Measurements from ENCODE around the gene RNF224. TPM values are rescaled to one million over a fixed set of nuclear protein-coding genes. Genes with fewer than 3 reads are reported as not detected.
A peak's percentile ranks its signal among the peaks of the same experiment; 100 is the strongest.

Gene RNF224
- total RNA-seq, 4 donors from 2014 or later: 0.34 to 2.0 (median 1.1) TPM

DNA sequence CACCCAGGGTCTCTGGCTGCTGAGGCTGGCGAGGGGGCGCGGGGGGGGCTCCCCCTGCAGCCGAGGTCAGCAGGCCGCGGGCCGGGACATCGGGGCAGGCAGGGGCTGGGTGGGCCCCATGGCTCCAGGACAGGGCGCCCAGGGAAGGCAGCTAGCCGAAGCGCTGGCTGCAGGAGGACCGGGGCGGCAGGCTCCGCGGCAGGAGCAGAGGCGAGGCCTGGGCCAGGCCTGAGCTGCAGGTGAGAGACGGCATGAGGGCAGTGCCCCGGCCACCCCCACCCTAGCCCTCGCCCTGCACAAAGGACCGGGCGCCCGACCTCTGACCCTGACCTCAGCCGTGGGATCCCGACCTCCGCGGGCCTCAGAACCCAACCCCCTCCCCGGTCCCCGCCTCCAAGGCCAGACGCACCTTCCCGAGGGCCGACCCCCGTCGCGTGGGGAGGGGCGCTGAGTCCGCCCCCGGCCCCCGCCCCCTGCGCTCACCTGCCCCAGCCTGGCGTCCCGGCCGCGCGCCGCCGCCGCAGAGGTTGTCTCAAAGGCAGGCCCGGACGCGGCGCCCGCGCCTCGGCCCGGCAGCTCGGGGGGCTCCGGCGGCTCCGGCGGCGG lies 5.7 kb upstream of the RNF224 start:
- no peak for DNase-seq (ENCODE audit: low spot score in 2 of 2)
- Histone ChIP-seq H3K27ac (peak overlapping the region; percentile 60), H3K9me3 (no peaks in the 10 kb centered on the region), H3K4me1 (peaks cover 66% of the 10 kb centered on the region), H3K4me3 (peak overlapping the region; percentile 63), H3K36me3 (no peaks in the 10 kb centered on the region), H3K27me3 (no peaks in the 10 kb centered on the region)
- TF ChIP-seq EP300 (IDR thresholded peaks at IDR 0.05): no peak
- TF ChIP-seq, protein P1, sequence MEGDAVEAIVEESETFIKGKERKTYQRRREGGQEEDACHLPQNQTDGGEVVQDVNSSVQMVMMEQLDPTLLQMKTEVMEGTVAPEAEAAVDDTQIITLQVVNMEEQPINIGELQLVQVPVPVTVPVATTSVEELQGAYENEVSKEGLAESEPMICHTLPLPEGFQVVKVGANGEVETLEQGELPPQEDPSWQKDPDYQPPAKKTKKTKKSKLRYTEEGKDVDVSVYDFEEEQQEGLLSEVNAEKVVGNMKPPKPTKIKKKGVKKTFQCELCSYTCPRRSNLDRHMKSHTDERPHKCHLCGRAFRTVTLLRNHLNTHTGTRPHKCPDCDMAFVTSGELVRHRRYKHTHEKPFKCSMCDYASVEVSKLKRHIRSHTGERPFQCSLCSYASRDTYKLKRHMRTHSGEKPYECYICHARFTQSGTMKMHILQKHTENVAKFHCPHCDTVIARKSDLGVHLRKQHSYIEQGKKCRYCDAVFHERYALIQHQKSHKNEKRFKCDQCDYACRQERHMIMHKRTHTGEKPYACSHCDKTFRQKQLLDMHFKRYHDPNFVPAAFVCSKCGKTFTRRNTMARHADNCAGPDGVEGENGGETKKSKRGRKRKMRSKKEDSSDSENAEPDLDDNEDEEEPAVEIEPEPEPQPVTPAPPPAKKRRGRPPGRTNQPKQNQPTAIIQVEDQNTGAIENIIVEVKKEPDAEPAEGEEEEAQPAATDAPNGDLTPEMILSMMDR (IDR thresholded peaks at IDR 0.05): no peak
- TF ChIP-seq POLR2AphosphoS5 (IDR thresholded peaks at IDR 0.05): no peak
- TF ChIP-seq POLR2A (IDR thresholded peaks at IDR 0.05): no peak
- no CpG with 5 or more reads among the region's 61 CpGs for WGBS

DNA sequence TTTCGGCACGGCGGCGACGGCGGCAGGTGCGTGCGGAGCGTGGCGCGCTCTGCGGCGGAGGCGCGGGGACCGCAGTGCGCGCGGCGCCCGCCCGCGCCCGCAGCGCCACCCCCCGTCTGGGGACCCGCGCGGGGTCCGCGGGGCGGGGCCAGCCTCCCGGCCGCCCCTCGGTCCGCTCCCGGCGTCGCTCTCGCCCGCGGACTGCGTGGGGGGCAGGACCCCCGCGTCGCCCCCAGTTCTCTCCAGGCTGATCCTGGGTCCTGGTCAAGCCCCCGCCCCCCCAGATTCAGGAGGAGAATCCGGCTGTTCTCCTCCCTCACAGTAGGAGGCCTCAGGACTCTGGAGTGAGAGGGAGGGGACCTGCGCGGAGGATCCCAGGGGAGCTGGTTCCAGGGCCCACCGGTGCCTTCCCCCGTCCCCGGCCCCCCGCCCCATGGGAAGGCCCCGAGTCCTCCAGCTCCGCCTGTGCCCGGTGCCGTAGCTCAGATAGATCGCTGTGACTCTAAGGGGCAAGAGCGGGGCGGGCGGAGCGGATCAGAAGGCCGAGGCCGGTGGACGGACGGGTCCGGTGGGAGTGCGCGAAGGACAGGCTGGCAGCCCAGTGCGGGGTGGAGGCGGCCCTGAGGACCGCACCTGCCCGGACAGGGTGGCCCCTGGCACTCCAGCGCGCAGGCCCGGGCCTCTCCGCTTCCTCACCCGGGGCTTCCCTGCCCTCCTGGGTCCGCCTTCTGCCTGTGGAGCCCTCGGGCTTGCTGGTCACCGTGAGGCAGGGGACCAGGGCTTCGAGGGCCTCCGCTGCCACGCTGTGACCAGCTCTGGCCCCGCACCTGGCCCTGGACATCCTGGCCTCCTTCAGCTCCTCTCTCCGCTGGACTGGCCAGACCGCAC lies 4.9 kb upstream of the RNF224 start, which contains the start of gene RNF208:
Gene RNF208 (minus strand): TSS at position 51 of the 888 bp plus-strand sequence. CDS start 1,028 bp downstream, outside the sequence.
- TF ChIP-seq EP300 (IDR thresholded peaks at IDR 0.05) (no peak), POLR2AphosphoS5 (IDR thresholded peaks at IDR 0.05) (no peak), POLR2A (IDR thresholded peaks at IDR 0.05) (no peak)
- TF ChIP-seq, protein P1 (IDR thresholded peaks at IDR 0.05): no peak
- Histone ChIP-seq H3K4me1 (peaks cover 66% of the 10 kb centered on the region), H3K36me3 (no peaks in the 10 kb centered on the region)

DNA sequence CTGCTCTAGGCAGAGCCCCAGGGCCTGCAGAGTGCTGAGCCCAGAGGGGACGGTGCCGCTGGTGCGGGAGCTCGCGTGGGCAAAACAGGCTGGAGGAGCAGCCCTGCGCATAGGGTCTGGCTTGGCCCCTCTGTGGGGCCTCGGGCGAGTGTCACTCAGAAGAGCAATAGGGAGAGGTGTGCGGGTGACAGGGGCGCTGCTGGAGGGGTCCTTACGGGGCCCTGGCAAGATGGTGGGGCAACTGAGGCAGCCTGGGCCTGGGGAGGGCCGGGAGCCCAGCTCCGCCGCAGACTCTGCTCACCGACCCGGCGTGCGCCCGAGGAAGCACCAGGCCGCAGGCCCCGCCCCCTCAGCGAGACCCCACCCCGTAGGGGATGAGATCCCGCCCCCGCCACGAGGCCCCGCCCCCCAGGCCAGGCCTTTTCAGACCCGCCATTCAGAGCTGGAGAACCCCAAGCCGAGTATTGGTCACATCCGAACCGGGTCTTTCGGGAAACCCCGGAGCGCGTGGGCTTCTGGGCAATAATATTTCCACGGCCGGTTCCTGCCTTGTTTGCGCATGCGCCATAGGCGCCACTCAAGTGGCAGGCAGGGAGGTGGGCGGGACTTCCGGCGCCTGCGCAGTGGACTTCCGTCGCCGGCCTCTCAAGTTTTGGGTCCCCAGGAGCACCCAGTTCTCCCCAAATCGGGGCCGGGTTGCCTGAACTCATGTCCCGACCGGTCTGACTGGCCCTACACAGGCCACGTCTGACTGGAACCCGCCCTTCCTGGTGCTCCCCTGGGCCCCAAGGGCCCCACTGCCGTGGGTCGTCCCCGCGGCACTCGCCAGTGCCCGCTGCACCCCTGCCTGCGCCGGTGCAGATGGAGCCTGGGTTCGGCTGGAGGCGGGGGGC lies 4.0 kb upstream of the RNF224 start:
- Histone ChIP-seq H3K4me1 (peaks cover 63% of the 10 kb centered on the region), H3K36me3 (no peaks in the 10 kb centered on the region), H3K9me3 (no peaks in the 10 kb centered on the region), H3K4me3 (peak overlapping the region; percentile 63), H3K27ac (peak overlapping the region; percentile 85), H3K27me3 (peaks cover 3% of the 10 kb centered on the region)
- TF ChIP-seq POLR2AphosphoS5 (IDR thresholded peaks at IDR 0.05) (no peak), POLR2A (IDR thresholded peaks at IDR 0.05) (no peak)
- DNase-seq (ENCODE audit: low spot score in 2 of 2): peak; percentile 99
- 0% methylated on average over 15 of the region's 63 CpGs for WGBS

More for the DNA sequence above, 4.9 kb upstream of the RNF224 start, which contains the start of gene RNF208:
- 13% methylated on average over 6 of the region's 88 CpGs for WGBS
- Histone ChIP-seq H3K27me3 (no peaks in the 10 kb centered on the region), H3K4me3 (peak within 1 kb of the TSS; percentile 63), H3K9me3 (no peaks in the 10 kb centered on the region), H3K27ac (peak within 1 kb of the TSS; percentile 85)
- DNase-seq (ENCODE audit: low spot score in 2 of 2): no peak

DNA sequence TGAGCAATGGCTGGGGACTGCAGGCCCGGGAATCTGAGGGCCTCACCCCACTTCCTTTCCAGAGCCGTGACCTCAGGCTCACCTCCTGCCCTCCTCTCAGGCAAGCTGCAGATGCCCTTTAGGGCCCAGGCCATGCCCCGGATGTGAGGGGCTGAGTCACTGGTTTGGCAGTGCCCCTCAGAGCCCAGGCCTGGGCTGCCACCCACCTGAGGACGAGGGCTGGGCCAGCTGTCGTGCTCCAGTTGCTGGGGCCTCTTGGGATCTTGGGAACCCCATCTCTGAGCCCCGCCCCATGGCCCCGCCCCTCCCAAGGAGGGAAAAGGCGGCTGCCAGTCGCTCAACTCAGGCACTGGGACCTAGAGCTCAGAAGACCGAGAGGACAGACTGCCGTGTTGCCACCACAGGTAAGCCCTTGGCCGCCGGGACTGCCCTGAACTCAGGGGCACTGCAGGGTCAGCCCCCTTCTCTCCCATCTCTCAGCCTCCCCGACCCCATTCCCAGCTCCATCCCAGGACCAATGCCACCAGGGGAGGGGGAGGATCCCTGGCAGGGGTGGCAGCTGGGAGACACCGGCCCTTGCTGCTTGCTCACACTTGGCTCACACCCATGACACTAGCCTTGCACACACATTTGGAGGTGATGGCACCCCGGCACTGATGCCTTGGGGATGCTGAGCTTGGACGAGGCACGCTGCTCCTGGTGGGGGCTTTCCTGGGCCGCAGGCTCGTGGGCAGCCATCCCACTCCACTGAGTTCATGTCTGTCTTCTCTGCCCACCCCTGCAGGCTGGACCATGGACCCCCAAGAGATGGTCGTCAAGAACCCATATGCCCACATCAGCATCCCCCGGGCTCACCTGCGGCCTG lies 2.2 kb upstream of the RNF224 start, which contains the start of gene CYSRT1:
Gene CYSRT1 (plus strand): TSS at position 345 of the 865 bp plus-strand sequence. CDS start 448 bp downstream, at position 793.
- peak within 1 kb of the TSS; percentile 63 for H3K4me3 ChIP-seq
- 30% methylated on average over 2 of the region's 23 CpGs for WGBS
- no peak for DNase-seq (ENCODE audit: low spot score in 2 of 2)

More for the DNA sequence above, 2.2 kb upstream of the RNF224 start, which contains the start of gene CYSRT1:
- no peak for TF ChIP-seq EP300 (IDR thresholded peaks at IDR 0.05)
- TF ChIP-seq, protein P1 (IDR thresholded peaks at IDR 0.05): no peak
- no peaks in the 10 kb centered on the region for H3K9me3 ChIP-seq
- H3K27ac ChIP-seq: peak within 1 kb of the TSS; percentile 85
- no peaks in the 10 kb centered on the region for H3K36me3 ChIP-seq
- H3K4me1 ChIP-seq: peaks cover 55% of the 10 kb centered on the region
- H3K27me3 ChIP-seq: peaks cover 20% of the 10 kb centered on the region

All from suprapubic skin (tissue), 4 donors.